NCI-H345 (cell line): ENCODE measurements around the gene BAIAP3.
"Not testable (repeated sequence)": the region's sequence is repeated elsewhere in the genome, so short reads cannot be mapped to it uniquely, and the experiment has no call there.

Experiments used
- DNase-seq: peaks from one replicate; lab custom pipeline; 2025; lab: John Stamatoyannopoulos, UW

The BAIAP3 gene

GRCh38 chr16:1333149-1333812, at the start of gene BAIAP3:
TSS of gene BAIAP3 (plus strand) at chr16:1333645. CDS start at chr16:1338550, 4,905 bp downstream.
- DNase-seq = peak; percentile 23

GRCh38 chr16:1283996-1284616, 49.3 kb upstream of the BAIAP3 start:
- no peak for DNase-seq

GRCh38 chr16:1285669-1286512, 47.6 kb upstream of the BAIAP3 start:
- no peak for DNase-seq

GRCh38 chr16:1286513-1287094, 46.8 kb upstream of the BAIAP3 start:
- DNase-seq = no peak

- DNase-seq = no peak
These were observed 45.3 kb upstream of the BAIAP3 start for GRCh38 chr16:1287982-1288670.

- peak; percentile 80 for DNase-seq
These were observed 44.5 kb upstream of the BAIAP3 start for GRCh38 chr16:1288813-1289476.

- DNase-seq = no peak
These were observed 44.0 kb upstream of the BAIAP3 start for GRCh38 chr16:1289477-1289866.

GRCh38 chr16:1290063-1290501, 43.4 kb upstream of the BAIAP3 start:
- no peak for DNase-seq

- no peak for DNase-seq
These were observed 42.4 kb upstream of the BAIAP3 start for GRCh38 chr16:1290860-1291575.

GRCh38 chr16:1291576-1291974, 41.9 kb upstream of the BAIAP3 start:
- peak; percentile 65 for DNase-seq

- not testable (repeated sequence) for DNase-seq
These were observed 41.2 kb upstream of the BAIAP3 start for GRCh38 chr16:1292208-1292607.

GRCh38 chr16:1292808-1293207, 40.6 kb upstream of the BAIAP3 start:
- not testable (repeated sequence) for DNase-seq

- DNase-seq = no peak
These were observed 39.4 kb upstream of the BAIAP3 start for GRCh38 chr16:1293921-1294656.

- no peak for DNase-seq
These were observed 38.0 kb upstream of the BAIAP3 start for GRCh38 chr16:1295465-1295864.

GRCh38 chr16:1296688-1297017, 36.8 kb upstream of the BAIAP3 start:
- not testable (repeated sequence) for DNase-seq

- DNase-seq = no peak
These were observed 36.3 kb upstream of the BAIAP3 start for GRCh38 chr16:1297018-1297696.

- DNase-seq = no peak
These were observed 35.0 kb upstream of the BAIAP3 start for GRCh38 chr16:1298406-1298805.

GRCh38 chr16:1299012-1299867, 34.2 kb upstream of the BAIAP3 start:
- no peak for DNase-seq

GRCh38 chr16:1299868-1300203, 33.6 kb upstream of the BAIAP3 start:
- DNase-seq = no peak
